H7 (cell line): ENCODE results near the gene CORO6. TPM values are rescaled to one million over a fixed set of nuclear protein-coding genes. Genes with fewer than 3 reads are reported as not detected.

Experiments
- DNase-seq: peaks from one replicate; pipeline ENCODE4 v3.0.0; 2012
- H3K27me3 ChIP-seq: 2 replicates; pipeline ENCODE4 v1.6.0; 2011; ENCODE audit warnings: mild to moderate bottlenecking, low read length; ENCODE audit not compliant: control insufficient read depth, insufficient read depth
- H3K36me3 ChIP-seq: replicated peaks from 2 replicates; pipeline ENCODE4 v1.5.1; 2011; ENCODE audit warnings: low read length; ENCODE audit not compliant: control insufficient read depth, insufficient read depth
- H3K4me3 ChIP-seq: 2 replicates; pipeline ENCODE4 v1.5.1; 2011; ENCODE audit warnings: low read depth, mild to moderate bottlenecking, control low read depth, low read length, moderate library complexity; ENCODE audit not compliant: insufficient read depth
- total RNA-seq: library from RNA; depleted of rRNA; stranded (reverse); fragments of >200 nt; shearing (Covaris generic); gene quantifications from 2 replicates; pipeline ENCODE4 v1.2.3, GENCODE V29; 2014

Gene CORO6
- total RNA-seq, 1 experiment from 2014 or later: 3.9 TPM

DNA sequence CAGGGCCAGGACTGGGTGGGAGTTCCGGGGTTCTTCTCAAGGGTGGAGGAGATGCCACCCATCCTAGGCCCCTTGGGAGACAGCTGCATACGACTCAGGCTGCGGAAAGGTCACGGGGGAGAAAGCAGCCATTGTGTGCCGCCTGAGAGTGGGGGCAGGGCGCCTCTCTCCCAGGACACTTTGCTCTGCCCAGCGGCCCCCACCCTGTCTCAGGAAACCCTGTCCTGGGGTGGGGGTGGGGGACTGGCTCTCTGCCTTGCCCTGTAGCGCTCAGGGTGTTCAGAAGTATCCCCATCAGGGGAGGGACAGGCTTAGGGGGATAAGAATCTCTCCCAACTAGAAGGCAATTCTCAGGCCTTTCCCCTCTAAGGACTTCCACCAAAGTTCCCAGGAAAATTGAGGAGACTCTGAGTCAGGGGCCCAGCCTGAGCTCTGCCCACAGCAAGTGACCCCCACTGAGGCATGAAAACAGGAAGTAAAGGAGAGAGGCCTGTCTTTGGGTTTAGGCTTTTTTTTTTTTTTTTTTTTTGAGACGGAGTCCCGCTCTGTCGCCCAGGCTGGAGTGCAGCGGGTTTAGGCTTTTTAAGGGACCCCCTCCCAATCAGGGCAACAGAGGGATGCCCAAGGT, 38.1 kb downstream of the CORO6 start:
- Histone ChIP-seq H3K36me3 (no peaks in the 10 kb centered on the region; the same call in 1 of the 2 replicates), H3K4me3 (no peak overlapping the region), H3K27me3 (peaks cover 2% of the 10 kb centered on the region)
- DNase-seq: peak; percentile 69

DNA sequence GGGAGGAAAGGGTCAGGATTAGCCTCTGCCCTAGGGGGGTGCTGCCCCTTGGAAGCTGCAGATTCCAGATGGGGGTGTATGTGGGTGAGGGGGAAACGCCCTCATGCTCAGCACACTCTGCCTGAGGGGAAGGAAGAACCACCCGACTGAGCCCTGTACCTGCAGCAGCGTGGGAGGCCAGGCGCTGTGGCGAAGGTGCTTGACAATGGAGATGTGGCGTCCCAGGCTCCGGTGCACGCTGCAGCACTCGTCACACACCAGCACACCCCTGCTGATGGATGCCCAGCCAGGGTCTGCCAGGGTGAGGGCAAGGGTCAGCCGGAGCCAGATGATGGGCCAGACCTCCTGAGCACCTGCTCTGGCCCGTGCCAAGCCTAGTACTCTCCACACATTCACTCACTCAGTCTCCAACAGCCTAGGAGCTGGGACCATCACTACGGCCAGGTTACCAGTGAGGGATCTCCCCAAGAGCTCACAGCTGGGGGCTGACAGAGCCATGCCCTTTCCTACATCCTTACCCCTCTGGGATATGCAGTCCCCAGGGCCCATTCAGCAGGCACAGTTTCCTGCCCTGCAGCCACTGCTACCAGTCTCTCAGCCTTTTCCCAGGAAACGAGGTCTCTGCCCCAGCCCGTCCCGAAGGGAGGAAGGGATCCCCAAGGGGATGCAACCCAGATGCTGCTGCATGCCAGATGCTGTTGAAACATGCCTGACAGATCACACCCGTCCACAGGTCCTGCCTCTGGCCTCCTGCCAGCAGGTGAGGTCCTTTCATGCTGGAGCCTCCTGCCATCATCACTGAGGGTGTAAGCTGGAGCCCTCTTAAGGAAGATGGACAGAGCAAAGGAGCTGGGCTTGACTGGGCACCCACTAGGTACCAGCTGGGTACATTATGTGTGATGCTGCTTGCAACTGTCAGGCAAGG, 39.1 kb downstream of the CORO6 start:
- H3K4me3 ChIP-seq: no peak overlapping the region
- H3K36me3 ChIP-seq: no peaks in the 10 kb centered on the region; the same call in 1 of the 2 replicates
- H3K27me3 ChIP-seq: peaks cover 2% of the 10 kb centered on the region
- no peak for DNase-seq

DNA sequence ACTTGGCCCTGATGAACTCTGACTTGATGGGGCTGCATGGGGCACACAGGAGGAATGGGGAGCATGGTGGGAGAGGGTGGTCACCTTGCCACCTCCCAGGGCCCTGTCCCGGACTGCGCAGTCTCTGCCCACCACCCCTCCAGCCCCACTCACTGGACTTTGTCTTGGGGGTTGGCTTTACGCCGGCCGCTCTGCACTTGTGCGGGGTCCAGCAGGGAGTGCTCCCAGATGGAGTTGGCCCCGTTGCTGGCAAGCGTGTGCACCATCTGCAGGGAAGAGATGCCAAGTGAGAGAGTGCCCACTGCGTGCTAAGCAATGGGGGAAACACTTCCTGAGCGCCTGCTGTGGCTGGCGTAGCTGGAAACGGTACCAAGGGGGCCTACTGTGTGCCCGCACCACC, 39.9 kb downstream of the CORO6 start:
- no peaks in the 10 kb centered on the region; the same call in 1 of the 2 replicates for H3K36me3 ChIP-seq
- DNase-seq: no peak
- no peak overlapping the region for H3K4me3 ChIP-seq
- no peaks in the 10 kb centered on the region for H3K27me3 ChIP-seq

GRCh38 chr17:29582254-29582765, 40.4 kb downstream of the CORO6 start:
- Histone ChIP-seq H3K27me3 (no peaks in the 10 kb centered on the region), H3K36me3 (no peaks in the 10 kb centered on the region; the same call in 1 of the 2 replicates), H3K4me3 (no peak overlapping the region)
- no peak for DNase-seq

GRCh38 chr17:29581583-29582253, 41.0 kb downstream of the CORO6 start:
- Histone ChIP-seq H3K27me3 (no peaks in the 10 kb centered on the region), H3K36me3 (no peaks in the 10 kb centered on the region; the same call in none of the 2 replicates), H3K4me3 (no peak overlapping the region)
- peak; percentile 59 for DNase-seq

GRCh38 chr17:29579866-29580771, 42.6 kb downstream of the CORO6 start:
- no peak overlapping the region for H3K4me3 ChIP-seq

GRCh38 chr17:29578626-29579485, 43.9 kb downstream of the CORO6 start:
- Histone ChIP-seq H3K36me3 (peaks cover 2% of the 10 kb centered on the region), H3K4me3 (no peak overlapping the region), H3K27me3 (no peaks in the 10 kb centered on the region)
- no peak for DNase-seq

More at GRCh38 chr17:29579866-29580771, 42.6 kb downstream of the CORO6 start:
- DNase-seq: peak; percentile 96
- Histone ChIP-seq H3K27me3 (no peaks in the 10 kb centered on the region), H3K36me3 (peaks cover 1% of the 10 kb centered on the region)

- Histone ChIP-seq H3K4me3 (no peak overlapping the region), H3K36me3 (peaks cover 2% of the 10 kb centered on the region)
- DNase-seq: peak; percentile 58
Observed at GRCh38 chr17:29577385-29578211, 45.1 kb downstream of the CORO6 start.

DNA sequence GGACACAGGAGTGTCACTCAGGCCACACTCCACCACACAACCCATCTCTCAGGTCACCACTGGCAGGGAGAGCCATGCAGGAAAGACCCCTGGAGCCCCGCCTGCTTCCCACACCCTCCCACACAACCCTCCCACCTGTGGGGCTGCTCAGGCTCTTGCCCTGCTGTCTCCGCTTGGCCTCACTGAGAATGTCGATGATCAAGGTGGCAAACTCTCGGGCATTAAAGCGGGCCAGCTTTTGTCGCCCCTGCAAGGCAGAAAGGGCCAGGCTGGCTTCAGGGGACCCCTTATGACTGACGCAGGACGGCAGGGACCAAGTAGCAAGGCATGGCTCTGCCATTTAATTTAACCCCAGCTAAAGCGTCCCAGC, 45.7 kb downstream of the CORO6 start:
- peaks cover 4% of the 10 kb centered on the region; the same call in 1 of the 2 replicates for H3K27me3 ChIP-seq
- no peak for DNase-seq
- peaks cover 2% of the 10 kb centered on the region for H3K36me3 ChIP-seq
- H3K4me3 ChIP-seq: no peak overlapping the region

More at GRCh38 chr17:29577385-29578211, 45.1 kb downstream of the CORO6 start:
- no peaks in the 10 kb centered on the region for H3K27me3 ChIP-seq

GRCh38 chr17:29576214-29577000, 46.3 kb downstream of the CORO6 start:
- H3K4me3 ChIP-seq: no peak overlapping the region
- DNase-seq: no peak
- H3K27me3 ChIP-seq: peaks cover 4% of the 10 kb centered on the region; the same call in 1 of the 2 replicates
- H3K36me3 ChIP-seq: peaks cover 2% of the 10 kb centered on the region

DNA sequence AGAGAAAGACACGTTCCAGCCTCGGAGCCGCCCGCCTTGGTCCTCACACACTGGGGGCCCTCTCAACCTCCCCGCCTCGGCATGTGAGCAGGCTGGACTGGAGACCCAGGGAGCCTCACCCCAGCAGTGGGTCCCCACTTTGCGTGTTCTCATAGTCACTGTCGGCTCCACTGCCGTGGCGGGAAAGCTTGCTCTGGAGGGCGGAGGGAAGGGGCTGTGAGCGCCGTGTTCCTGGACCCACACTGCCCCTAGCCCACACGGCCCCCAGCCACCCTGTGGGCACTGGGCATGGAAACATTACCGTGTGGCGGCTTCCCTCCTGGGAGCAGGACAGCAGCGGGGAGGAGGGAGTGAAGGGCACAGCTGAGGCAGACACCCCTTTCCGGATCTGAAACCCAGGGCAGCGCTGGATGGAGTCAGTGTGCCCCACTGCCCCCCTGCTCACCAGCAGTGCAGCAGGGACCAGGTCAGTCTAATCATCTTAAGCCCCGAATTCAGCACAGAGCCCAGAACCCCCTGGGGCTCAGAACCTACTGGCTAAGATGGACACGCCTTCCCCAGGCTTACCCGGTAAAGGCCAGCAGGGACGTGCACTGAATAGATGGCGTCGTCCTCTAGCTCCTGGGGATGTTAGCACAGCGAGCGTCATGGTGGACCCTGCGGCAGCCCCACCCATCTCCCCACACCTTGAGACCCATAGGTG, 47.0 kb downstream of the CORO6 start:
- DNase-seq: no peak
- peaks cover 2% of the 10 kb centered on the region for H3K36me3 ChIP-seq
- H3K4me3 ChIP-seq: no peak overlapping the region
- H3K27me3 ChIP-seq: peaks cover 4% of the 10 kb centered on the region; the same call in 1 of the 2 replicates
